ENCODE data around the gene TMEM94.

TMEM94 gene

DNA sequence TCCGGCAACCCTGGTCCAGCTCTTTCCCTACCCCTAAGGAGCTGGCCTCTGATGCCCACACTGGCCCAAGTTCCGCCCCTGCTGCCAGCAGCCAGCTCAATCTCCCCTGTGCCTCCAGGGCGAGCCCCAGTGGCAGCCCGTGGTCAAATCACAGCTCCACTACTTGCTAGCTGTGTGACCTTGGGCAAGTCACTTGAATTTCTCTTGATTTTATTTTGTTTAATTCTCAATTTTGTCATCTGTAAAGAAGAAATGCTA lies 48.6 kb downstream of the TMEM94 start:
- WGBS (ENCODE audit: extremely low coverage, insufficient coverage, insufficient read length): no CpG with 5 or more reads among the region's 4 CpGs
- no peak for DNase-seq

DNA sequence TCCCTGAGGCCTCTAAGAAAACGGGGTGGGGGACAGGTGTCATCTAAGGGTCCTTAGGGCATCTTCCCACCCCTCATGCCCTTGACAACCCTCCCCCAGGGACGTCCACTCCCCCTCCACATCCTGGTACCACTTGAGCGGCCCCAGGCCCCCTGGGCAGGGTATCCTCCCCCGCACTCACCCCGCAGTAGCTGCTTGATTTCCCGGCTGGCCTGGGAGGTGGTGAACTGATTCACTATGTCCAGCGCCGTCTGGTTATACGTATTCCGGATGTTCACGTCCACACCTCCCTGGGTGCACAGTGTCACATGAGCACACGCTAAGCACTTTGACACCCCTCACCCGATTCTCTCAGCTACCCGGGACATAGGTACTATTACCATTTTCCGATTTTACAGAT lies 49.2 kb downstream of the TMEM94 start:
- Histone ChIP-seq H3K9me3 (ENCODE audit: insufficient read depth, low read depth, low read length) (peaks cover 1% of the 10 kb centered on the region), H3K4ac (ENCODE audit: low read depth, low read length) (no peak overlapping the region), H3K79me2 (ENCODE audit: control insufficient read depth, insufficient read depth, low read length, poor library complexity) (no peaks in the 10 kb centered on the region), H2BK12ac (ENCODE audit: low read length) (no peak overlapping the region), H4K8ac (ENCODE audit: low read depth, low read length) (no peak overlapping the region), H2AFZ (ENCODE audit: insufficient read depth, low read length, poor library complexity) (no peak overlapping the region), H2AK5ac (ENCODE audit: low read length) (no peak overlapping the region), H2BK5ac (ENCODE audit: low read depth, low read length, poor library complexity) (no peak overlapping the region), H3K79me1 (ENCODE audit: low read length) (no peaks in the 10 kb centered on the region), H3K36me3 (ENCODE audit: control insufficient read depth in 1 of 2, insufficient read depth in 2 of 2, low read length in 2 of 2) (peaks cover 60 to 78% of the 10 kb centered on the region in 2 experiments), H3K4me1 (ENCODE audit: control insufficient read depth in 1 of 2, insufficient read depth in 2 of 2, low read length in 2 of 2) (no peaks in the 10 kb centered on the region), H4K91ac (ENCODE audit: low read depth, low read length) (no peak overlapping the region), H3K4me3 (ENCODE audit: low read depth, low read length) (no peak overlapping the region), H3K14ac (ENCODE audit: low read length) (no peak overlapping the region), H2BK120ac (ENCODE audit: insufficient read depth, low read length, poor library complexity) (no peak overlapping the region), H3K27ac (ENCODE audit: low read depth, low read length) (no peak overlapping the region), H3K18ac (ENCODE audit: low read length) (no peak overlapping the region), H4K12ac (ENCODE audit: low read depth, low read length) (no peak overlapping the region), H3K9ac (ENCODE audit: low read length) (no peak overlapping the region), H3K23ac (ENCODE audit: low read length) (no peak overlapping the region), H3K4me2 (ENCODE audit: low read length) (no peak overlapping the region), H3K27me3 (ENCODE audit: insufficient read depth, low read length) (no peaks in the 10 kb centered on the region)
- no peak for DNase-seq
- WGBS (ENCODE audit: extremely low coverage, insufficient coverage, insufficient read length): no CpG with 5 or more reads among the region's 15 CpGs

More for the DNA sequence above, 48.6 kb downstream of the TMEM94 start:
- Histone ChIP-seq H2BK12ac (ENCODE audit: low read length) (no peak overlapping the region), H4K8ac (ENCODE audit: low read depth, low read length) (no peak overlapping the region), H3K23ac (ENCODE audit: low read length) (no peak overlapping the region), H2AFZ (ENCODE audit: insufficient read depth, low read length, poor library complexity) (no peak overlapping the region), H3K4me3 (ENCODE audit: low read depth, low read length) (no peak overlapping the region), H3K9me3 (ENCODE audit: insufficient read depth, low read depth, low read length) (peaks cover 1% of the 10 kb centered on the region), H3K4me1 (ENCODE audit: control insufficient read depth in 1 of 2, insufficient read depth in 2 of 2, low read length in 2 of 2) (no peaks in the 10 kb centered on the region), H4K91ac (ENCODE audit: low read depth, low read length) (no peak overlapping the region), H3K9ac (ENCODE audit: low read length) (no peak overlapping the region), H2BK5ac (ENCODE audit: low read depth, low read length, poor library complexity) (no peak overlapping the region), H3K4ac (ENCODE audit: low read depth, low read length) (no peak overlapping the region), H3K79me1 (ENCODE audit: low read length) (no peaks in the 10 kb centered on the region), H3K27ac (ENCODE audit: low read depth, low read length) (no peak overlapping the region), H3K36me3 (ENCODE audit: control insufficient read depth in 1 of 2, insufficient read depth in 2 of 2, low read length in 2 of 2) (peaks cover 65 to 81% of the 10 kb centered on the region in 2 experiments), H3K18ac (ENCODE audit: low read length) (no peak overlapping the region), H3K27me3 (ENCODE audit: insufficient read depth, low read length) (no peaks in the 10 kb centered on the region), H2AK5ac (ENCODE audit: low read length) (no peak overlapping the region), H3K14ac (ENCODE audit: low read length) (no peak overlapping the region), H2BK120ac (ENCODE audit: insufficient read depth, low read length, poor library complexity) (no peak overlapping the region), H3K4me2 (ENCODE audit: low read length) (no peak overlapping the region), H4K12ac (ENCODE audit: low read depth, low read length) (no peak overlapping the region), H3K79me2 (ENCODE audit: control insufficient read depth, insufficient read depth, low read length, poor library complexity) (no peaks in the 10 kb centered on the region)

DNA sequence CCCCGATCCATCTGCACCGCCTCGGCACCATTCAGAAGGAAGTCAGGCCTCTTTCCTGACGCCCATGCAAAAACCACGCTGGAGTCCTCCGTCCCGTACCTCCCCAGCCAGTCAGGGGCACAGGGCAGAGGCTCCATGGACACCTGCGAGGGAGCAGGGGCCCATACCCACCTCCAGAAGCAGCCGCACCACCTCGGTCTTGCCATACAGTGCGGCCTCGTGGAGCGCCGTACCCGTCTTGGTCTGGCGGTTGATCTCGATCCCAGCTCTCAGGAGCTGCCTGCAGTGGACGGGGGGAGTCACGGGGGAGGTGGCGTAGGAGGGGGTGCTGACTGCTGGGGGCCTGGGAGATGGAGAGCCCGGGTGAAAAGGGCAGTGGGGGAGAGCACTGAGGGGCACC lies 49.7 kb downstream of the TMEM94 start:
- no peak overlapping the region for H4K8ac ChIP-seq (ENCODE audit: low read depth, low read length)
- peaks cover 56 to 75% of the 10 kb centered on the region in 2 experiments for H3K36me3 ChIP-seq (ENCODE audit: control insufficient read depth in 1 of 2, insufficient read depth in 2 of 2, low read length in 2 of 2)
- H3K4ac ChIP-seq (ENCODE audit: low read depth, low read length): no peak overlapping the region
- WGBS (ENCODE audit: extremely low coverage, insufficient coverage, insufficient read length): no CpG with 5 or more reads among the region's 21 CpGs
- no peak overlapping the region for H3K18ac ChIP-seq (ENCODE audit: low read length)
- H3K27me3 ChIP-seq (ENCODE audit: insufficient read depth, low read length): no peaks in the 10 kb centered on the region
- H3K9me3 ChIP-seq (ENCODE audit: insufficient read depth, low read depth, low read length): peaks cover 1% of the 10 kb centered on the region
- no peaks in the 10 kb centered on the region for H3K4me1 ChIP-seq (ENCODE audit: control insufficient read depth in 1 of 2, insufficient read depth in 2 of 2, low read length in 2 of 2)
- H4K91ac ChIP-seq (ENCODE audit: low read depth, low read length): no peak overlapping the region
- H3K27ac ChIP-seq (ENCODE audit: low read depth, low read length): no peak overlapping the region
- H2BK120ac ChIP-seq (ENCODE audit: insufficient read depth, low read length, poor library complexity): no peak overlapping the region
- no peak overlapping the region for H3K4me3 ChIP-seq (ENCODE audit: low read depth, low read length)
- no peak overlapping the region for H3K4me2 ChIP-seq (ENCODE audit: low read length)
- no peak overlapping the region for H3K23ac ChIP-seq (ENCODE audit: low read length)
- no peak overlapping the region for H2AK5ac ChIP-seq (ENCODE audit: low read length)
- H3K14ac ChIP-seq (ENCODE audit: low read length): no peak overlapping the region
- H2AFZ ChIP-seq (ENCODE audit: insufficient read depth, low read length, poor library complexity): no peak overlapping the region
- no peak overlapping the region for H3K9ac ChIP-seq (ENCODE audit: low read length)
- no peaks in the 10 kb centered on the region for H3K79me1 ChIP-seq (ENCODE audit: low read length)
- no peak overlapping the region for H2BK12ac ChIP-seq (ENCODE audit: low read length)
- H4K12ac ChIP-seq (ENCODE audit: low read depth, low read length): no peak overlapping the region
- no peak for DNase-seq
- H2BK5ac ChIP-seq (ENCODE audit: low read depth, low read length, poor library complexity): no peak overlapping the region
- H3K79me2 ChIP-seq (ENCODE audit: control insufficient read depth, insufficient read depth, low read length, poor library complexity): no peaks in the 10 kb centered on the region

DNA sequence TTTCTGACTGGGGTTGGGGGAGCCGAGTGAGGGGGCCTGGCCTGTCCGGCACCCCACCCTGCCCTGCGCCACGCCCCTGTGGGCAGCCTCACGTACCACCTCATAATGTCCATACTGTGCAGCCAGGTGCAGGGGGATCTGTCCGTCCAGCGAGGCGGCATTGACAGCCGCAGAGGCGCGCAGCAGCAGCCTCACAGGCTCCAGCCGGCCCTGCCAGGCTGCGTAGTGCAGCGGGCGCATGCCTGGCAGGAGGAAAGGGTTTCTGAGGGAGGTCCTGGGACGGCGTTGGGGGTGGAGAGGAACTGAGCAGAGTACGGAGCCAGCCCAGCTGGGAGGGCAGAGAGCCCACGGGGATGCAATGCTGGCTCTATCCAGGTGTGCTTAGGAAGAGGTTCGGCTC lies 50.5 kb downstream of the TMEM94 start:
- Histone ChIP-seq H4K91ac (ENCODE audit: low read depth, low read length) (no peak overlapping the region), H3K27ac (ENCODE audit: low read depth, low read length) (no peak overlapping the region), H2BK5ac (ENCODE audit: low read depth, low read length, poor library complexity) (no peak overlapping the region), H3K27me3 (ENCODE audit: insufficient read depth, low read length) (no peaks in the 10 kb centered on the region), H2BK120ac (ENCODE audit: insufficient read depth, low read length, poor library complexity) (no peak overlapping the region), H2BK12ac (ENCODE audit: low read length) (no peak overlapping the region), H2AK5ac (ENCODE audit: low read length) (no peak overlapping the region), H4K12ac (ENCODE audit: low read depth, low read length) (no peak overlapping the region), H3K18ac (ENCODE audit: low read length) (no peak overlapping the region), H4K8ac (ENCODE audit: low read depth, low read length) (no peak overlapping the region), H3K14ac (ENCODE audit: low read length) (no peak overlapping the region), H3K36me3 (ENCODE audit: control insufficient read depth in 1 of 2, insufficient read depth in 2 of 2, low read length in 2 of 2) (peaks cover 51 to 68% of the 10 kb centered on the region in 2 experiments), H3K4me1 (ENCODE audit: control insufficient read depth in 1 of 2, insufficient read depth in 2 of 2, low read length in 2 of 2) (no peaks in the 10 kb centered on the region), H3K9me3 (ENCODE audit: insufficient read depth, low read depth, low read length) (peaks cover 1% of the 10 kb centered on the region), H3K4me3 (ENCODE audit: low read depth, low read length) (no peak overlapping the region), H3K4ac (ENCODE audit: low read depth, low read length) (no peak overlapping the region), H3K79me2 (ENCODE audit: control insufficient read depth, insufficient read depth, low read length, poor library complexity) (no peaks in the 10 kb centered on the region), H3K4me2 (ENCODE audit: low read length) (no peak overlapping the region), H3K9ac (ENCODE audit: low read length) (no peak overlapping the region), H3K23ac (ENCODE audit: low read length) (no peak overlapping the region), H2AFZ (ENCODE audit: insufficient read depth, low read length, poor library complexity) (no peak overlapping the region), H3K79me1 (ENCODE audit: low read length) (no peaks in the 10 kb centered on the region)
- no CpG with 5 or more reads among the region's 20 CpGs for WGBS (ENCODE audit: extremely low coverage, insufficient coverage, insufficient read length)
- DNase-seq: no peak

Data from trophoblast cell (in vitro differentiated cells and primary cell).